Measurements from ENCODE around the gene NOP14.

DNA sequence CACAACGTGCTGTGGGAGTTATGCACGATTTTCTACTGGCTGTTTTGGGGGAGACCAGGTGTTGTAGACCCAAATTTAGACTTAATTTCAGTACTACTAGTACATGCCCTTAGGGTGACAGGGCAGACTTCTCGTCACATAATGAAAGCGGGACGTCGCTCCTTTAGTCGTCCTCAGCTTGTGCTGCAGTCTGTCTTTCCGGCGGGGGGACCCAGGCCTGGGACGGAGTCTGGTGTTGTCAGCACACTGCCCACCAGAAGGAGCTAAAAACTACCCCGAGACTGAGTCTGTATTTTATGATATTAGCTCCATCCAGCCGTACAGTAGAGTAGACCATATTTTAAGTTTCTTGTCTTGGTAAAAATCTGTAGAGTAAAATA is 35.5 kb downstream of the NOP14 start:
- no peak for TF ChIP-seq EZH2phosphoT487 (IDR thresholded peaks at IDR 0.05; ENCODE audit: insufficient read depth, low read depth)
- no peak for TF ChIP-seq EZH2 (IDR thresholded peaks at IDR 0.05; ENCODE audit: insufficient read depth, poor library complexity, severe bottlenecking)
